22Rv1 (cell line): ENCODE measurements around the gene WWOX.

Source experiments
- H3K27ac ChIP-seq: fragments of 450-650 bp; 2 replicates; pipeline ENCODE4 v1.5.1; 2017
- CTCF ChIP-seq: fragments of 450-650 bp; IDR thresholded peaks from 2 replicates; pipeline ENCODE4 v1.5.1; 2017; ENCODE audit warnings: mild to moderate bottlenecking
- ZFX ChIP-seq: fragments of 450-650 bp; IDR thresholded peaks from 2 replicates; pipeline ENCODE4 v1.6.1; 2017; ENCODE audit warnings: antibody characterized with exemption, borderline replicate concordance

Gene WWOX

GRCh38 chr16:78224342-78224741 is 124.9 kb downstream of the WWOX start:
- H3K27ac ChIP-seq, result no peak overlapping the region
- no peak for TF ChIP-seq CTCF
- no peak for TF ChIP-seq ZFX

- no peak overlapping the region for H3K27ac ChIP-seq
- TF ChIP-seq CTCF (no peak), ZFX (no peak)
Observed at GRCh38 chr16:78225919-78226318, 126.5 kb downstream of the WWOX start.

GRCh38 chr16:78227855-78228254 is 128.4 kb downstream of the WWOX start:
- TF ChIP-seq CTCF, result peak; percentile 31
- TF ChIP-seq ZFX, result no peak
- H3K27ac ChIP-seq, result no peak overlapping the region

GRCh38 chr16:78228704-78229103 is 129.2 kb downstream of the WWOX start:
- H3K27ac ChIP-seq, result no peak overlapping the region
- TF ChIP-seq ZFX, result no peak
- no peak for TF ChIP-seq CTCF

- no peak overlapping the region for H3K27ac ChIP-seq
- TF ChIP-seq ZFX, result no peak
- no peak for TF ChIP-seq CTCF
Observed at GRCh38 chr16:78230832-78231231, 131.4 kb downstream of the WWOX start.

GRCh38 chr16:78235168-78235800 is 135.8 kb downstream of the WWOX start:
- H3K27ac ChIP-seq, result peak overlapping the region; percentile 41; the same call in 1 of the 2 replicates
- TF ChIP-seq CTCF (peak; percentile 99), ZFX (no peak)

GRCh38 chr16:78235876-78236275 is 136.4 kb downstream of the WWOX start:
- TF ChIP-seq ZFX, result no peak
- no peak for TF ChIP-seq CTCF
- peak overlapping the region; percentile 41; the same call in 1 of the 2 replicates for H3K27ac ChIP-seq
